HepG2 (cell line): ENCODE data around the gene MTA2. TPM values are rescaled to one million over a fixed set of nuclear protein-coding genes. Genes with fewer than 3 reads are reported as not detected.
A peak's percentile ranks its signal among the peaks of the same experiment; 100 is the strongest.

ENCODE experiments used
- CEBPB ChIP-seq: IDR thresholded peaks from 2 replicates; pipeline ENCODE4 v1.6.1; 2011; ENCODE audit warnings: low read depth, low read length, improper control_type of control experiment, borderline replicate concordance
- JUND ChIP-seq: sonication (generic); formaldehyde crosslinking; IDR thresholded peaks from 2 replicates; pipeline ENCODE4 v1.8.0; 2022; ENCODE audit warnings: mild to moderate bottlenecking, missing genetic modification reagents
- KDM2A ChIP-seq: sonication (generic); formaldehyde crosslinking; IDR thresholded peaks from 2 replicates; pipeline ENCODE4 v1.4.0; 2020; ENCODE audit warnings: low read depth, missing genetic modification reagents, borderline replicate concordance
- NCOA5 ChIP-seq: sonication (generic); formaldehyde crosslinking; IDR thresholded peaks from 2 replicates; pipeline ENCODE4 v1.4.0; 2020; ENCODE audit warnings: missing genetic modification reagents
- NFE2 ChIP-seq: sonication (generic); formaldehyde crosslinking; IDR thresholded peaks from 2 replicates; pipeline ENCODE4 v1.4.0; 2020; ENCODE audit warnings: missing genetic modification reagents
- PITX1 ChIP-seq: sonication (generic); formaldehyde crosslinking; IDR thresholded peaks from 2 replicates; pipeline ENCODE4 v1.5.1; 2020; ENCODE audit warnings: mild to moderate bottlenecking, missing genetic modification reagents
- POGZ ChIP-seq: sonication (generic); formaldehyde crosslinking; IDR thresholded peaks from 2 replicates; pipeline ENCODE4 v1.4.0; 2020; ENCODE audit warnings: mild to moderate bottlenecking, missing genetic modification reagents
- POLR2AphosphoS5 ChIP-seq: IDR thresholded peaks from 2 replicates; pipeline ENCODE4 v1.6.1; 2012; ENCODE audit warnings: low read depth, low read length
- ZBTB8A ChIP-seq: sonication (generic); formaldehyde crosslinking; IDR thresholded peaks from 2 replicates; pipeline ENCODE4 v1.4.0; 2020; ENCODE audit warnings: mild to moderate bottlenecking, low read depth, missing genetic modification reagents, borderline replicate concordance
- ZNF20 ChIP-seq: sonication (generic); formaldehyde crosslinking; IDR thresholded peaks from 2 replicates; pipeline ENCODE4 v1.4.0; 2020; ENCODE audit warnings: mild to moderate bottlenecking, moderate library complexity, missing genetic modification reagents
- ZNF549 ChIP-seq: sonication (generic); formaldehyde crosslinking; IDR thresholded peaks from 2 replicates; pipeline ENCODE4 v1.5.0; 2020; ENCODE audit warnings: missing genetic modification reagents
- ZNF562 ChIP-seq: sonication (generic); formaldehyde crosslinking; IDR thresholded peaks from 2 replicates; pipeline ENCODE4 v1.8.0; 2022; ENCODE audit warnings: missing genetic modification reagents, borderline replicate concordance
- ZNF563 ChIP-seq: sonication (generic); formaldehyde crosslinking; IDR thresholded peaks from 2 replicates; pipeline ENCODE4 v1.8.0; 2022; ENCODE audit warnings: mild to moderate bottlenecking, moderate library complexity, missing genetic modification reagents
- ZNF709 ChIP-seq: sonication (generic); formaldehyde crosslinking; IDR thresholded peaks from 2 replicates; pipeline ENCODE4 v1.5.0; 2020; ENCODE audit warnings: mild to moderate bottlenecking, missing genetic modification reagents
- ZZZ3 ChIP-seq: sonication (generic); formaldehyde crosslinking; IDR thresholded peaks from 2 replicates; pipeline ENCODE4 v1.4.0; 2020; ENCODE audit warnings: missing genetic modification reagents, mild to moderate bottlenecking, borderline replicate concordance
- polyA plus RNA-seq, 8 experiments: library from polyadenylated mRNA; depleted of rRNA in 3 of 8; stranded (reverse) in 7 of 8; unstranded in 1 of 8; fragments of >200 nt; fragmentation: Illumina TruSeq in 4 of 8; extraction: Trizol in 4 of 8; gene quantifications; 2 replicates each; pipeline versions ENCODE4 v1.2.1 to v1.2.3, GENCODE V29; 2011 to 2016; ENCODE audit warnings: low read depth in 4 of 8, missing spikeins in 1 of 8, mixed read lengths in 1 of 8; ENCODE audit not compliant: insufficient read depth in 1 of 8
- total RNA-seq, 5 experiments: library from RNA; depleted of rRNA; stranded (reverse); fragments of >200 nt; fragmentation: Illumina TruSeq; extraction: Trizol; gene quantifications; 2 replicates each; pipeline ENCODE4 v1.2.3, GENCODE V29; 2016; ENCODE audit warnings: low read depth in 1 of 5
- TF ChIP-seq, protein P1 (sequence below), 2 experiments: IDR thresholded peaks; 2 replicates each; pipeline ENCODE4 v1.6.1; 2011 to 2012; ENCODE audit warnings: low read length in 2 of 2, borderline replicate concordance in 1 of 2, low read depth in 1 of 2, mild to moderate bottlenecking in 1 of 2, moderate library complexity in 1 of 2
- TF ChIP-seq, protein P2 (sequence below): IDR thresholded peaks from 2 replicates; pipeline ENCODE4 v1.6.1; 2016
- TF ChIP-seq, protein P3 (sequence below): IDR thresholded peaks from 2 replicates; pipeline ENCODE4 v1.6.1; 2016; ENCODE audit warnings: mild to moderate bottlenecking
- TF ChIP-seq, protein P4 (sequence below): sonication (generic); formaldehyde crosslinking; IDR thresholded peaks from 2 replicates; pipeline ENCODE4 v1.4.0; 2020; ENCODE audit warnings: mild to moderate bottlenecking, missing genetic modification reagents

The MTA2 gene
- total and polyA plus RNA-seq, 2 of the 13 experiments (the other 11 are each of a cell fraction or from before 2014, with no cell fraction given), result 14.0 to 70.0 TPM

DNA sequence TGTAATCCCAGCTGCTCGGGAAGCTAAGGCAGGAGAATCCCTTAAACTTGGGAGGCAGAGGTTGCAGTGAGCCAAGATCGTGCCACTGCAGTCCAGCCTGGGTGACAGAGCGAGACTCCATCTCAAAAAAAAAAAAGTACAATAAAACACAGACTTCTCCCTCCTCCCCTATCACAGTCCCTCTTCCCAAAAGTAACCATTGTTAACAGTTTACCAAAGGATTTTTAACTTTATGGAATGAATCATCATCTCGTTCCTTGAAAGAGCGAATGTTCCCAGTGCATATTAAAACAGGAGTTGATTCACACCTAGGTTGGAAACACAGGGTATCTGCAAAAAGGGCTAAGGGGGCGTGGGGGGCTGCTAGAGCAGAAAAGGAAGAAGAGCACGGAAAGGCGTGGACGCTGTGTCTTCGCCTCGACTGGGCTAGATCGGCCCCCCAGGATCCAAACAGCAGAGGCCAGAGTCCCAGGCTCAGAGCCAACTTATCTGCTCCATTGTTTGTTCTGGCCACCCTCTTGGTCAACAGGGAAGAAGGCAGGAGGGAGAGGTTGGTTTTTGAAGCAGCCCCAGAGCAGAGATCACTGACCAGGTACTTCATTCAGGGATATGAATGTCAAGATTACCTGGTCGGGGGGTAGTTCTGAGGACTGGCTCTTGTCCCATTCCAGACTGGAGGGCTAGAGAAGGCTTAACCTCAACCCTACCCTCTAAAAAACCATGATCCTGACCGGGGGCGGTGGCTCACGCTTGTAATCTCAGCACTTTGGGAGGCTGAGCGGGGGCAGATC lies 52.9 kb downstream of the MTA2 start (continued):
- TF ChIP-seq ZNF563 (CRISPR knock-in tag), result no peak
- TF ChIP-seq, protein P1, sequence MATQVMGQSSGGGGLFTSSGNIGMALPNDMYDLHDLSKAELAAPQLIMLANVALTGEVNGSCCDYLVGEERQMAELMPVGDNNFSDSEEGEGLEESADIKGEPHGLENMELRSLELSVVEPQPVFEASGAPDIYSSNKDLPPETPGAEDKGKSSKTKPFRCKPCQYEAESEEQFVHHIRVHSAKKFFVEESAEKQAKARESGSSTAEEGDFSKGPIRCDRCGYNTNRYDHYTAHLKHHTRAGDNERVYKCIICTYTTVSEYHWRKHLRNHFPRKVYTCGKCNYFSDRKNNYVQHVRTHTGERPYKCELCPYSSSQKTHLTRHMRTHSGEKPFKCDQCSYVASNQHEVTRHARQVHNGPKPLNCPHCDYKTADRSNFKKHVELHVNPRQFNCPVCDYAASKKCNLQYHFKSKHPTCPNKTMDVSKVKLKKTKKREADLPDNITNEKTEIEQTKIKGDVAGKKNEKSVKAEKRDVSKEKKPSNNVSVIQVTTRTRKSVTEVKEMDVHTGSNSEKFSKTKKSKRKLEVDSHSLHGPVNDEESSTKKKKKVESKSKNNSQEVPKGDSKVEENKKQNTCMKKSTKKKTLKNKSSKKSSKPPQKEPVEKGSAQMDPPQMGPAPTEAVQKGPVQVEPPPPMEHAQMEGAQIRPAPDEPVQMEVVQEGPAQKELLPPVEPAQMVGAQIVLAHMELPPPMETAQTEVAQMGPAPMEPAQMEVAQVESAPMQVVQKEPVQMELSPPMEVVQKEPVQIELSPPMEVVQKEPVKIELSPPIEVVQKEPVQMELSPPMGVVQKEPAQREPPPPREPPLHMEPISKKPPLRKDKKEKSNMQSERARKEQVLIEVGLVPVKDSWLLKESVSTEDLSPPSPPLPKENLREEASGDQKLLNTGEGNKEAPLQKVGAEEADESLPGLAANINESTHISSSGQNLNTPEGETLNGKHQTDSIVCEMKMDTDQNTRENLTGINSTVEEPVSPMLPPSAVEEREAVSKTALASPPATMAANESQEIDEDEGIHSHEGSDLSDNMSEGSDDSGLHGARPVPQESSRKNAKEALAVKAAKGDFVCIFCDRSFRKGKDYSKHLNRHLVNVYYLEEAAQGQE (IDR thresholded peaks at IDR 0.05; ENCODE audit: borderline replicate concordance in 1 of 2, low read depth in 1 of 2, low read length in 2 of 2), result no peak
- TF ChIP-seq, protein P2, sequence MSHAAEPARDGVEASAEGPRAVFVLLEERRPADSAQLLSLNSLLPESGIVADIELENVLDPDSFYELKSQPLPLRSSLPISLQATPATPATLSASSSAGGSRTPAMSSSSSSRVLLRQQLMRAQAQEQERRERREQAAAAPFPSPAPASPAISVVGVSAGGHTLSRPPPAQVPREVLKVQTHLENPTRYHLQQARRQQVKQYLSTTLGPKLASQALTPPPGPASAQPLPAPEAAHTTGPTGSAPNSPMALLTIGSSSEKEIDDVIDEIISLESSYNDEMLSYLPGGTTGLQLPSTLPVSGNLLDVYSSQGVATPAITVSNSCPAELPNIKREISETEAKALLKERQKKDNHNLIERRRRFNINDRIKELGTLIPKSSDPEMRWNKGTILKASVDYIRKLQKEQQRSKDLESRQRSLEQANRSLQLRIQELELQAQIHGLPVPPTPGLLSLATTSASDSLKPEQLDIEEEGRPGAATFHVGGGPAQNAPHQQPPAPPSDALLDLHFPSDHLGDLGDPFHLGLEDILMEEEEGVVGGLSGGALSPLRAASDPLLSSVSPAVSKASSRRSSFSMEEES (CRISPR knock-in tag), result no peak
- peak; percentile 15; the same call in 1 of the 2 replicates for TF ChIP-seq CEBPB
- peak; percentile 77 for TF ChIP-seq PITX1 (CRISPR knock-in tag)
- TF ChIP-seq, protein P3, sequence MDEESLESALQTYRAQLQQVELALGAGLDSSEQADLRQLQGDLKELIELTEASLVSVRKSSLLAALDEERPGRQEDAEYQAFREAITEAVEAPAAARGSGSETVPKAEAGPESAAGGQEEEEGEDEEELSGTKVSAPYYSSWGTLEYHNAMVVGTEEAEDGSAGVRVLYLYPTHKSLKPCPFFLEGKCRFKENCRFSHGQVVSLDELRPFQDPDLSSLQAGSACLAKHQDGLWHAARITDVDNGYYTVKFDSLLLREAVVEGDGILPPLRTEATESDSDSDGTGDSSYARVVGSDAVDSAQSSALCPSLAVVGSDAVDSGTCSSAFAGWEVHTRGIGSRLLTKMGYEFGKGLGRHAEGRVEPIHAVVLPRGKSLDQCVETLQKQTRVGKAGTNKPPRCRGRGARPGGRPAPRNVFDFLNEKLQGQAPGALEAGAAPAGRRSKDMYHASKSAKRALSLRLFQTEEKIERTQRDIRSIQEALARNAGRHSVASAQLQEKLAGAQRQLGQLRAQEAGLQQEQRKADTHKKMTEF (CRISPR knock-in tag), result peak; percentile 54; the same call in 1 of the 2 replicates
- TF ChIP-seq, protein P4, sequence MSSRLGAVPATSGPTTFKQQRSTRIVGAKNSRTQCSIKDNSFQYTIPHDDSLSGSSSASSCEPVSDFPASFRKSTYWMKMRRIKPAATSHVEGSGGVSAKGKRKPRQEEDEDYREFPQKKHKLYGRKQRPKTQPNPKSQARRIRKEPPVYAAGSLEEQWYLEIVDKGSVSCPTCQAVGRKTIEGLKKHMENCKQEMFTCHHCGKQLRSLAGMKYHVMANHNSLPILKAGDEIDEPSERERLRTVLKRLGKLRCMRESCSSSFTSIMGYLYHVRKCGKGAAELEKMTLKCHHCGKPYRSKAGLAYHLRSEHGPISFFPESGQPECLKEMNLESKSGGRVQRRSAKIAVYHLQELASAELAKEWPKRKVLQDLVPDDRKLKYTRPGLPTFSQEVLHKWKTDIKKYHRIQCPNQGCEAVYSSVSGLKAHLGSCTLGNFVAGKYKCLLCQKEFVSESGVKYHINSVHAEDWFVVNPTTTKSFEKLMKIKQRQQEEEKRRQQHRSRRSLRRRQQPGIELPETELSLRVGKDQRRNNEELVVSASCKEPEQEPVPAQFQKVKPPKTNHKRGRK (CRISPR knock-in tag), result no peak
- TF ChIP-seq JUND (CRISPR knock-in tag), result no peak
- TF ChIP-seq POLR2AphosphoS5, result 0 out of 2 replicates have a peak, but pooled peaks have one; percentile 13
- no peak for TF ChIP-seq ZZZ3 (CRISPR knock-in tag)
- no peak for TF ChIP-seq ZNF562 (CRISPR knock-in tag)
- no peak for TF ChIP-seq NCOA5 (CRISPR knock-in tag)
- no peak for TF ChIP-seq NFE2 (CRISPR knock-in tag)
- TF ChIP-seq ZBTB8A (CRISPR knock-in tag), result no peak
- no peak for TF ChIP-seq ZNF709
- no peak for TF ChIP-seq ZNF20 (CRISPR knock-in tag)
- TF ChIP-seq POGZ (CRISPR knock-in tag), result no peak; the same call in 1 of the 2 replicates
- no peak for TF ChIP-seq ZNF549
- peak; percentile 56; the same call in 1 of the 2 replicates for TF ChIP-seq KDM2A (CRISPR knock-in tag)
